ENCODE results near the gene RASGRP3.

Gene RASGRP3

DNA sequence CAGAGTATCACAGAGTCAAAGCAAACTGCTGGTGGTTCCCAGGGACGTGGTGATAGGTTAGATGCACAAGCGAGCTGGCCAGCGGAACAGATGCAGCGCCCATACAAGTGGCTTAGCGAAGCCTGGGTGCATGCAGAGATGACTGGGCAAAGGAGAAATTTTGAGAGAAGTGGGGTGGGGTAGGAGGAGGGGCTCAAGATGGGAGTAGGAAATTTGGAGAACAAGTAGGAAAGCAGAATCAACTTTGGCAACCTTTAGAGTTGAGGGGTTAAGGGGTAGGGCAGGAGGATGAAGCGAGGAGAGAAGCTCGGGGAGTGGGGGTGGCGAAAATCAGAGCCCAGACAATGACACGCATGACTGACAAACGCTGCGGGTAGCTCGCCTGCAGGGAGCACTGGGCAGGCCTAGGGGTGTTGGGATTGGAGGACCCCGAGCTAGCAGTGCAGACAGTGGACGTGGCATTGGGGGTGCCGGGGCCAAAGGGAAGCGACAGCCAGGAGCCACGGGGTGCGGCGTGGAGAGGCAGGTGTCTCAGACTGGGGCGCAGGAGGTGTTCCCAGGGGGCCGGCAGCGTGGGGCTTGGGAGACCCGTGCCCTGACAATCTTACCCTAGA, 122.2 kb downstream of the RASGRP3 start:
- no peaks in the 10 kb centered on the region for H3K27me3 ChIP-seq (ENCODE audit: insufficient read depth, low read length)
- H3K36me3 ChIP-seq (ENCODE audit: insufficient read depth, low read depth, low read length): peaks cover 17% of the 10 kb centered on the region
- peaks cover 12% of the 10 kb centered on the region for H3K4me1 ChIP-seq (ENCODE audit: insufficient read depth, low read length)
- peak overlapping the region; percentile 77 for H3K4me3 ChIP-seq (ENCODE audit: low read length)
- H3K27ac ChIP-seq (ENCODE audit: low read length): no peak overlapping the region
- H3K9me3 ChIP-seq (ENCODE audit: insufficient read depth, low read depth, low read length): no peaks in the 10 kb centered on the region
- peak overlapping the region; percentile 78; the same call in 1 of the 2 replicates for H3K9ac ChIP-seq (ENCODE audit: low read depth, low read length)

DNA sequence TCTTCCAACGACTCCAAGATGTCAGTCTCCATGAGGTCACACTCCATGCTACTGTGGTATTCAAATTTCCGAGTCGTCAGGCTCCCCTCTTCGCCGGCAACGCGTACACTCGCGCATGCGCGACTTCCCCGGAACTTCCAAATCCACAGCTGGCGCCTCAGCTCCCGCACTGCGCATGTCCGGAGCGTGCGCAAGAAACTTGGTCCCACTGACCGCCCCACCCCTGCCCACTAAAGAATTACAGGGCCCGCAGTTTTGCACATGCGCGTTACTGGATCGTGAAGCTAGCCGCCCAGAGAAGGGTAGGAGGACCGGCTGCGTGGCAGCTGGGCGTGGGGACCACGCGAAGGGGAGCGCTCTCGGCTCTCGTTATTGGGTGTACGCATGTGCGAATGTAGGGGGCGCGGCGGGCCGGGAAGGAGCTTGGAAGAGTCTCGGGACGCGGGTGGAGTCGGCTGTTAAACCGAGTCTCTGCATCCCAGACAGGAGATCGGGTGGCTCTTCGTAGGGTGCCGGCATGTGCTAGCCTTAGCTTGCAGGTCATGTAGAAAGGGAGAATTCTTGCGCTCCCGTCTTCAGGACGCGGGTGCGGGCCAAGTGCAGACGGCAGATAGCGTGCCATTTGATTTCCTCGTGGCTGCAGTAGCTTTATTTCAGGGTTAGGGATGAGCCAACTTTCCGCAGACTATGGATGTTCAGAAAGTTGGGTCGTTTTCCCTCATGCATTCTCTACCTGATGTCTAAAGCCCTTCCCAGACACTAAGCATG, 122.9 kb downstream of the RASGRP3 start, which contains the start of gene FAM98A:
FAM98A (minus strand) TSS at position 125 of the 768 bp plus-strand sequence; CDS start at position 47, 78 bp downstream.
- Histone ChIP-seq H3K27me3 (ENCODE audit: insufficient read depth, low read length) (no peaks in the 10 kb centered on the region), H3K4me1 (ENCODE audit: insufficient read depth, low read length) (peaks cover 18% of the 10 kb centered on the region), H3K27ac (ENCODE audit: low read length) (peak within 1 kb of the TSS; percentile 69), H3K36me3 (ENCODE audit: insufficient read depth, low read depth, low read length) (peaks cover 10% of the 10 kb centered on the region), H3K9ac (ENCODE audit: low read depth, low read length) (peak within 1 kb of the TSS; percentile 78; the same call in 1 of the 2 replicates), H3K4me3 (ENCODE audit: low read length) (peak within 1 kb of the TSS; percentile 77), H3K9me3 (ENCODE audit: insufficient read depth, low read depth, low read length) (no peaks in the 10 kb centered on the region)

DNA sequence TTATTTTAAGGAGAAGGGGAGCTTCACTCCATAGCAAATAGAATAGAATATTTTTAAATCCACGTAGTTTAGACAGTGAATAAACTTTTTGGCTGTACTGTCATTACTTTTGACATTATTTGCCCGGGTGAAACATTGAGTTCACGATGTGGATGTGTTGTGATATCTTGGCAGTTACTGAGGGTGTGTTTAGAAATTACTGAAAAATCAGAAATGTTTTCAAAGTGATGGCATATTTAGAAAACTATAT, 123.4 kb downstream of the RASGRP3 start:
- H3K36me3 ChIP-seq (ENCODE audit: insufficient read depth, low read depth, low read length): peaks cover 7% of the 10 kb centered on the region
- peak overlapping the region; percentile 77 for H3K4me3 ChIP-seq (ENCODE audit: low read length)
- H3K4me1 ChIP-seq (ENCODE audit: insufficient read depth, low read length): peaks cover 23% of the 10 kb centered on the region
- no peaks in the 10 kb centered on the region for H3K9me3 ChIP-seq (ENCODE audit: insufficient read depth, low read depth, low read length)
- H3K27ac ChIP-seq (ENCODE audit: low read length): peak overlapping the region; percentile 69
- H3K9ac ChIP-seq (ENCODE audit: low read depth, low read length): peak overlapping the region; percentile 78; the same call in 1 of the 2 replicates
- H3K27me3 ChIP-seq (ENCODE audit: insufficient read depth, low read length): no peaks in the 10 kb centered on the region

DNA sequence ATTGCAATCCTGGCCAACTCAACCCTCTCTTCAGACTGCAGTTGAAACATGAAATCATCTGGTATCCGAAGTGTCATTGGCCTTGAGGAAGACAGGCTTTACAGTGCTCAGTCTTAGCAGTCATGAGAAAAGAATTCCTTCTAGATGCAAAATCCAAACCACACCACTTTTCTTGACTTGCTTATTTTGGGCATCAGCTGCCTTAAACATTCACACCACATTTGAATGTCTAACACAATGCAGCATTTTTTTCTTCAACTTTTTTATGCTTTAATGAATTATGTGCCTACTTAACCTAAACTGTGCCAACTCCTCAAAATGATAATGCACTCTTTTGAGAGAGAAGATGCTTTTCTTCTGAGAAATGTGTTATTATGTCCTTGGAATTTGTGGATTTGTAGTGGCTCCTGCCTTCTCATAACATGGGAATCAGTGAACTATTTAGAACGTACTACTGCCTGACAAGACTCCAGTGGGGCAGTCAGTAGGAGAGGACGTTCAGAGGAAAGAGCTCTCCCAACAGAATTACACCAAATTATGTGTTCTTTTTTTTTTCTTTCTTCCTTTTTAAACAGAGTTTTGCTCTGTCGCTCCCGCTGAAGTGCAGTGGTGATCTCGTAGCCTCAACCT, 125.9 kb downstream of the RASGRP3 start:
- Histone ChIP-seq H3K9me3 (ENCODE audit: insufficient read depth, low read depth, low read length) (no peaks in the 10 kb centered on the region), H3K36me3 (ENCODE audit: insufficient read depth, low read depth, low read length) (no peaks in the 10 kb centered on the region), H3K27ac (ENCODE audit: low read length) (peak overlapping the region; percentile 34), H3K4me1 (ENCODE audit: insufficient read depth, low read length) (peaks cover 36% of the 10 kb centered on the region), H3K27me3 (ENCODE audit: insufficient read depth, low read length) (no peaks in the 10 kb centered on the region), H3K9ac (ENCODE audit: low read depth, low read length) (peak overlapping the region; percentile 10; the same call in 1 of the 2 replicates), H3K4me3 (ENCODE audit: low read length) (no peak overlapping the region)

DNA sequence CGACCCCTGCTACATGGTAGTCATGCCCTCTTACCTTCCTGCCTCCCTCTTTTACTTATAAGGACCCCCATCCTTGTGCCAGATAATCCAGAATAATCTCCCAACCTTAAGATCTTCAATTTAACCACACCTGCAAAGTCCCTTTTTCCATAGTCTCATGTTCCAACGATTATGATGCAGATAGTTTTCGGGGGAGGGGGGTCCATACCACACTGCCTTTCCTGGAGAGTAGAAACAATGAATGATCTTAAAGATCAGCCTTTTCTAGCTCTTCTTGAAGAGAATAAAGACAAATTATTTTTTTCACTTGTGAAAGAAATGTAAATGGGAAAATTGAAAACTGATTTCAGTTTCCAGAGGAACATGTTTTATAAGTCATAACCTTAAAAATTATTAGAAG, 127.0 kb downstream of the RASGRP3 start:
- Histone ChIP-seq H3K4me3 (ENCODE audit: low read length) (peak overlapping the region; percentile 0; the same call in 1 of the 2 replicates), H3K9me3 (ENCODE audit: insufficient read depth, low read depth, low read length) (no peaks in the 10 kb centered on the region), H3K27ac (ENCODE audit: low read length) (no peak overlapping the region), H3K27me3 (ENCODE audit: insufficient read depth, low read length) (no peaks in the 10 kb centered on the region), H3K9ac (ENCODE audit: low read depth, low read length) (peak overlapping the region; percentile 8; the same call in 1 of the 2 replicates), H3K4me1 (ENCODE audit: insufficient read depth, low read length) (peaks cover 45% of the 10 kb centered on the region), H3K36me3 (ENCODE audit: insufficient read depth, low read depth, low read length) (no peaks in the 10 kb centered on the region)

DNA sequence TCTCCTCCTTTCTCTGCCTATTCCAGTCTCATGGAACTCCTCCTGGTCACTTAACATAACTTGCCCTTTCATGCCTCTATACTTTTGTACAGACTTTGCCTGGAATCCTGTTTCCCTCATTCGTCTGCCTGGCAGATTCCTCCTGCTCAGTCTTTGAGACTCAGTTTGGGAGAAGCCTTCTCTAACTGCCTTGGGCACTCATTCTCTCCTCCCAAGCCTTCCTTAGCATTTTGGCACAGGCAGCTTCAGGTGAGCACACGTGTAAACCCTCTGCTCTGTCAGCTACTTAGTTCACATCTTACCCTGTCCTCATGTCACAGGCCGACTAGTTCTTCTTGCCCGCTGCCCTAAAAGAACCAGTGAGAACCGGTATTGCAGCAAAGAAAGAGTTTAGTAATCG, 128.6 kb downstream of the RASGRP3 start:
- Histone ChIP-seq H3K27ac (ENCODE audit: low read length) (peak overlapping the region; percentile 28), H3K27me3 (ENCODE audit: insufficient read depth, low read length) (no peaks in the 10 kb centered on the region), H3K4me1 (ENCODE audit: insufficient read depth, low read length) (peaks cover 51% of the 10 kb centered on the region; the same call in 1 of the 2 replicates)

GRCh38 chr2:33606100-33606499, 129.7 kb downstream of the RASGRP3 start:
- H3K4me3 ChIP-seq (ENCODE audit: low read length): no peak overlapping the region
- H3K36me3 ChIP-seq (ENCODE audit: insufficient read depth, low read depth, low read length): peaks cover 6% of the 10 kb centered on the region; the same call in 1 of the 2 replicates
- peak overlapping the region; percentile 53; the same call in 1 of the 2 replicates for H3K9ac ChIP-seq (ENCODE audit: low read depth, low read length)
- H3K27ac ChIP-seq (ENCODE audit: low read length): peak overlapping the region; percentile 57
- H3K9me3 ChIP-seq (ENCODE audit: insufficient read depth, low read depth, low read length): peaks cover 11% of the 10 kb centered on the region
- no peaks in the 10 kb centered on the region for H3K27me3 ChIP-seq (ENCODE audit: insufficient read depth, low read length)
- peaks cover 50% of the 10 kb centered on the region; the same call in 1 of the 2 replicates for H3K4me1 ChIP-seq (ENCODE audit: insufficient read depth, low read length)

More for the DNA sequence above, 128.6 kb downstream of the RASGRP3 start:
- H3K9ac ChIP-seq (ENCODE audit: low read depth, low read length): peak overlapping the region; percentile 32; the same call in 1 of the 2 replicates
- H3K9me3 ChIP-seq (ENCODE audit: insufficient read depth, low read depth, low read length): peaks cover under 1% of the 10 kb centered on the region; the same call in 1 of the 2 replicates
- no peak overlapping the region for H3K4me3 ChIP-seq (ENCODE audit: low read length)
- H3K36me3 ChIP-seq (ENCODE audit: insufficient read depth, low read depth, low read length): no peaks in the 10 kb centered on the region

- Histone ChIP-seq H3K4me3 (ENCODE audit: low read length) (no peak overlapping the region; the same call in 1 of the 2 replicates), H3K27ac (ENCODE audit: low read length) (peak overlapping the region; percentile 57), H3K9me3 (ENCODE audit: insufficient read depth, low read depth, low read length) (peaks cover 13% of the 10 kb centered on the region), H3K27me3 (ENCODE audit: insufficient read depth, low read length) (no peaks in the 10 kb centered on the region), H3K36me3 (ENCODE audit: insufficient read depth, low read depth, low read length) (peaks cover 9% of the 10 kb centered on the region; the same call in 1 of the 2 replicates), H3K9ac (ENCODE audit: low read depth, low read length) (peak overlapping the region; percentile 53; the same call in 1 of the 2 replicates), H3K4me1 (ENCODE audit: insufficient read depth, low read length) (peaks cover 50% of the 10 kb centered on the region; the same call in 1 of the 2 replicates)
Observed at GRCh38 chr2:33606622-33607021, 130.2 kb downstream of the RASGRP3 start.

GRCh38 chr2:33607251-33607721, 130.8 kb downstream of the RASGRP3 start:
- H3K36me3 ChIP-seq (ENCODE audit: insufficient read depth, low read depth, low read length): peaks cover 15% of the 10 kb centered on the region; the same call in 1 of the 2 replicates
- H3K9me3 ChIP-seq (ENCODE audit: insufficient read depth, low read depth, low read length): peaks cover 13% of the 10 kb centered on the region
- peak overlapping the region; percentile 56; the same call in 1 of the 2 replicates for H3K9ac ChIP-seq (ENCODE audit: low read depth, low read length)
- H3K4me3 ChIP-seq (ENCODE audit: low read length): peak overlapping the region; percentile 64
- peaks cover 46% of the 10 kb centered on the region; the same call in 1 of the 2 replicates for H3K4me1 ChIP-seq (ENCODE audit: insufficient read depth, low read length)
- H3K27ac ChIP-seq (ENCODE audit: low read length): peak overlapping the region; percentile 90
- no peaks in the 10 kb centered on the region for H3K27me3 ChIP-seq (ENCODE audit: insufficient read depth, low read length)

DNA sequence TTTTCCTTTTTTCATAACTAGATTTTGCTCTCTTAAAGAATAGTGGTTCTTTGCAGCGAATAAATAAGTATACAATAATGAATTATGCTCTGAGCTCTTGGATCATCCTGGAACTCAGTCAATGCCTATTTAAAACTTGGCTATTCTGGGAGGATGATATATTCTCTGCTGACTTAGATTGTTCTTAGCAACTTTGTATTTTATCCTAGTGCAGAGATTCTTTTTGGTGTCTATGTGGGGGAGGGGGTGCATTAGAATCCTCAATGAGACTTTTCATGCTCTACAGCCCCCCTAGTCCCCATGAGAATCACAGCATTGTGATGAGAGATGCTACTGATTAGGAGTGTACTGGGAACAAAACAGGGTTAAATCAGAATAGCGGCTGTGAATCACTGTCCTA, 131.5 kb downstream of the RASGRP3 start:
- Histone ChIP-seq H3K27me3 (ENCODE audit: insufficient read depth, low read length) (no peaks in the 10 kb centered on the region), H3K4me1 (ENCODE audit: insufficient read depth, low read length) (peaks cover 47% of the 10 kb centered on the region; the same call in 1 of the 2 replicates), H3K27ac (ENCODE audit: low read length) (peak overlapping the region; percentile 90), H3K9ac (ENCODE audit: low read depth, low read length) (peak overlapping the region; percentile 56; the same call in 1 of the 2 replicates), H3K9me3 (ENCODE audit: insufficient read depth, low read depth, low read length) (peaks cover 13% of the 10 kb centered on the region), H3K36me3 (ENCODE audit: insufficient read depth, low read depth, low read length) (peaks cover 16% of the 10 kb centered on the region; the same call in 1 of the 2 replicates), H3K4me3 (ENCODE audit: low read length) (peak overlapping the region; percentile 64)

DNA sequence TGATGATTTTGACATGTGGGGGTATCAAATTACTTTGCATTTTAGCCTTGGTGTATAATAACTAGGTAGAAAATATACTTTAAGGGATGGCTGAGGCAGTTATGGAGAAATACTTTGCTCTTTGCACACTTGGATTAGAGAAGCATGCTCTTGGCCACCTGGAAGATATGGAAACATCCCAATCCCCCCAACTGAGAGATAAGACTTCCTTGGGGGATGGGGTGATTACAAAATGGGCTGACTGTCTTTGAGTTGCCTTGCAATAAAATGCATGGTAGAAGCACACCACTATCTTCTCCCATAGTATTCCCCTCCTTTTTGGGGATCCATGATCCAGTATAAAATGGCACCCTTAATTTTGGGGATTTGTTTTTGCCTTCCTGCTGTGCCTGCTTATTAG, 137.7 kb downstream of the RASGRP3 start:
- peak overlapping the region; percentile 37 for H3K4me3 ChIP-seq (ENCODE audit: low read length)
- no peak overlapping the region for H3K9ac ChIP-seq (ENCODE audit: low read depth, low read length)
- H3K27ac ChIP-seq (ENCODE audit: low read length): peak overlapping the region; percentile 4
- H3K27me3 ChIP-seq (ENCODE audit: insufficient read depth, low read length): no peaks in the 10 kb centered on the region
- H3K36me3 ChIP-seq (ENCODE audit: insufficient read depth, low read depth, low read length): peaks cover 54% of the 10 kb centered on the region
- H3K9me3 ChIP-seq (ENCODE audit: insufficient read depth, low read depth, low read length): peaks cover 51% of the 10 kb centered on the region
- peaks cover 23% of the 10 kb centered on the region; the same call in 1 of the 2 replicates for H3K4me1 ChIP-seq (ENCODE audit: insufficient read depth, low read length)
